Measurements from ENCODE around the gene PDSS2.
"Not testable (repeated sequence)": the region's sequence is repeated elsewhere in the genome, so short reads cannot be mapped to it uniquely, and the experiment has no call there.

Gene PDSS2

GRCh38 chr6:107209406-107210305 is 249.7 kb downstream of the PDSS2 start:
- no peak for DNase-seq

GRCh38 chr6:107207251-107207873 is 252.0 kb downstream of the PDSS2 start:
- no peak for DNase-seq

DNA sequence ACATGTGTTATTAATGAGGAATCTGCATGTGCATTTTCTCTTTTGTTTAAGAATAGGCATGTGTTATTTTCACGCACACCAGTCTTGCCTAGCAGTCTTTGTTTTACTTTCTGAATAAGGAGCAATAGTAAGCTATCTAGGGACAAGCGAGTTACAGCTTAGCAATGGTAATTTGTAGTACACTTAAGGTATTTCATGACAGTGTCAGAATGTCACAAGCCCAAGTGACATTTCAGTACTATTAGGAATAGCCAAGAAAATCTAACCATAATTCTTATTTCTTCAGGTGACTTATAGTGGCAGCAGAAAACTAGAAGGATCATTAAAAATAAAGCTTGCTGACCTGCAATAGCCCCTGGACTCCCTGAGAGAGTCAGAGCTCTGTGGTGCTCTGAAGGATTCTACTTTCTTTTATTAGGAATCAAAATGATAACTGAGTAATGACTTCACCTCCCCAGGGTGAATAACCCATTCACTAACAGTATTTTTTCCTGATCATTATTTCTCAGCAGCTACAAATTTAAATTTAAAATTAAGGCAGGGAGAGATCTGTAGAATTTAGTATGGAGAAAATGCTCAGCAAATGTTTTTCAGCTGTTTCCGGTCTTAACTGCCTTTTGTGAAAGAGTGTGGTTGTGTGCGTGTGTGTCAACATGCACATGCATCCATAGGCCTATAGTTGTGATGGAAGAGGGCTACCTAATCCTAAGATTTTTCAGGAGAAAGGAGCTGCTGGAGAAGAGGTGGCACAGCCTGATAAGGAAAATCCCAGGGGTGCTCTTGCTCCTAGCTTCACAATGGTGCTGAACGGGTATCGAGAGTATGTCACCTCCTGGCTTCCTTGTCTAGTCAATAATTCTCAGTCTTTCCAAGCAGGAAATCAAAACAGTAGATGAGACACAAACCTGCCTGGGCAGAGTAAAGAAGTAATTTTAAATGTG is 254.0 kb downstream of the PDSS2 start:
- DNase-seq: no peak

DNA sequence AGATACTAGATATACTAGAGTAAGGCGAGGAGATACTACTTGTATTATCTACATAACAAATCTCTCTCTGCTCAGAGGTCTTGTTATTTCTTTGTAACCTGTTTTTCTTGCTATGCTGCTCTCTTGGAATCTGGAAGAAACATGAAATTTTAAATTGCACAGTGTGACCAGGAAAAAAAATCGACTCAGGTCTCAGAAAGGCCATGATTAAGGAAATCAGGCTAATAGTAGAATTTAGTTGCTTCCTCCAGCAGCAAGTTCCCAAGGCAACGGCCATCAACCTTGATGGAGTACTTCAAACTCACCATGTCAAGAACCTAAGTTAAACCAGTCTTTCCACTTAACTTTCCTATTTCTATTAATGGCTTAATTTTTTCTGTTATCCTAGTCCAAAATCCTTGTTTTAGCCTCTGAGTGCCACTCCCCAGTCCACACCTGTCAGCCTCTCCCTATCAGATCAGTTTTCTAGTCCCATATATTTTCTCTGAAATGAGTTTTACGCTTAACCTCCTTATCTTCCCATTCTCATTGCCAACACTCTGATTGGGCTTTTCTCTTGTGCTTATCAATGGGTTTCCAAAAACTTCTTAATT is 256.4 kb downstream of the PDSS2 start:
- DNase-seq: no peak

DNA sequence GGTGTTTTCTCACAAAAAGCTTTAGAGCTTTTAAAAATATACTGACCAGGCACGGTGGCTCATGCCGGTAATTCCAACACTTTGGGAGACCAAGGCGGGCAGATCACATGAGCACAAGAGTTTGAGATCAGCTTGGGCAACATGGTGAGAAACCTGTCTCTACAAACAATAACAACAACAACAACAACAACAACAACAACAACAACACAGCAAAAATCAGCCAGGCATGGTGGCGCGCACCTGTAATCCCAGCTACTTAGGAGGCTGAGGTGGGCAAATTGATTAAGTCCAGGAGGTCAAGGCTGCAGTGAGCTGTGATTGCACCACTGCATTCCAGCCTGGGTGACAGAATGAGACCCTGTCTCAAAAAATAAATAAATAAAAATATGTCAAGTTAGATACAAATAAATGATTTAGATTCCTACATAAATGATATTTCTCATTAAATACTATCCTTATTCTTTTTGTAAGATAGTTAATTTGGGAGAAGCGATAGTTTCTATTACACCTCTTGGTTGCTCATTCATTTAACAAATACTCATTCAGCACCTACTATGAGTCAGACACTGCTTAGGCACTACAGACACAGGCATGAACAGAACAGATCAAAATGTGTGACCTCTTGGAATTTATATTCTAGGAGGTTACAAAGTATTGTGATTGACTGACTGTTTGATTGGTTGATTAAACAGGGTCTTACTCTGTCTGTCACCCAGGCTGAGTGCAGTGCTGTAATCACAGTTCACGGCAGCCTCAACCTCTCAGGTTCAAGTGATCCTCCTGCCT is 260.5 kb downstream of the PDSS2 start:
- no peak for DNase-seq

DNA sequence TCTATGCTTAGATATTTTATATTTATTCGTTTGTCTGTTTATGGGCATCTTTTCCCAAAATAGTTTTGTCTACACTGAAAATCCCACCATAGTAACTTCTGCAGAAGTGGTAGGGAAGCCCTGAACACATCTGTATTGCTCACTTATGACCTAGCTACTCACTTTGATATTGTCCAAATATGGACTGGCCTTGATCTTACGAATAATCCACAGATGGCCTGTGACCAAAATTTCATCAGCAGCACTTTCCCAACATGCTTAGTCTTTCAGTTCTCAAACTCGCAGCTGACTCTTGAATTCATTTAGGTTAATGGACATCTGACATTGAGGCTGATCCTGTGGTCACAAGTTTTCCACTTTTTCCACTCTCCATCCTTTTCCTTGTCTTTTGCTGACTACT is 263.2 kb downstream of the PDSS2 start:
- DNase-seq: no peak

GRCh38 chr6:107194723-107195122 is 264.6 kb downstream of the PDSS2 start:
- not testable (repeated sequence) for DNase-seq

DNA sequence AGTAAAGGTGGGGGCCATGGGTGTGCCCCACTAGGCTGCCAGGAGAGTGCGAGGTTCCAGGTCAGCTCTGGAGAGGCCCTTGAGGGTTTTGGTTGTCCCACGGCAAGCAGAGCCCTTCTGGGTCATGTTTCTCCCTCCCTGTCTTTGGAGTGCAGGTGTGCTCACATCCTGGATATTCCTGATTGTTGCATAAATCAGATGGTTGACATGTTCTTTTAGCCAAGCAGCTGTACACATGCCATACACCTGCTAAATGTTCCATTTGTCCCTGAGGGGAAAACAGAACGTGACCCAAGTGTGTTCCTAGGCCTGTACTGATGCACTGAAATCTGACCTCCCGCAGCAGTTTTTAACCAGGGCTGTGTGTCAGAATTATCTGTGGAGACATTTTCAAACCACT is 266.5 kb downstream of the PDSS2 start:
- DNase-seq: no peak

- DNase-seq: no peak
Observed at GRCh38 chr6:107187630-107188029, 271.7 kb downstream of the PDSS2 start.

DNA sequence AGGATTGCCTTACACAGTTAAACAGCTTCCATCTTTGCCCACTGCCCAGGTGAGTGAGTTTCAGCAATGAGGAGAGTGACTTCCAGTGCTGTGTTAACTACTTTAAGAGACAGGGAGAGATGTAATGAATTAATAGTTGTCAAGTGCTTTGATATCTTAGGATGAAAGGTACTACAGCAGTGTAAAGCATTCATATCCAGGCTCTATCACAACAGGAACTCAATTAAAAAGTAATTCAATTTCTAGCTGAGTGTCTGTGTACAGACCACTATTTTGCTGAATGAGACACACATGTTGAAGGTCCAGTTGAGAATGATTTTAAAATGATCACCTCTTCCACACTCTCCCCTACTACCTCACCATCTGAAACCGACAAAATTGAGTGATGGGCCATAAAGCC is 273.3 kb downstream of the PDSS2 start:
- DNase-seq: no peak

DNA sequence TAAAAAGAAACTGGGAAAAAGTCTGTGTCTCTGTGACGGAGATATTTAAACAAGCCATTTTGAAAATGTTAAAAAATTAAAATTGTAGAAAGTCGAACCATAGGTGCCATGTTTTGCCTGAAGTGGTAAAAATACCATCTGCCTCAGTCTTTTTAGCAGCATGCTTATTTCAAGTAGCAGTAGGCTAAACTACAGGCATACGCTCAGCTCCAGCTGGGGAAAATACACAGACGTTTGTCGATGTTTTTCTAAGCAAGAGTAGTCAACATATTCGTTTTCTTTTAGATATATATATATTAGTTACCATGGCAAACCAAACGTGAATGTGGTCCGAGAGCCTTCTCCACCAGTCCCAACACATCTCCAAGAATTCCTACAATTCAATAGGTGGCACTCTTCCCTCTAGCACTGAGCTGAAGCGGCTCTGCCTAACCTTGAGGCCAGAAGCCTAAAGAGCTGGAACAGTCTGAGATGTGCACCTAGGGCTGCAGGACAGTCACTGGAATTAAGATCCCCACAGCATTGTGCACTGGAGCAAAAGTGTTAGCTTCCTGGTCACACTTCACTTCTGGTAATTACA is 273.9 kb downstream of the PDSS2 start:
- no peak for DNase-seq

GRCh38 chr6:107184435-107184834 is 274.9 kb downstream of the PDSS2 start:
- DNase-seq: no peak

GRCh38 chr6:107180099-107180498 is 279.3 kb downstream of the PDSS2 start:
- DNase-seq: no peak

- no peak for DNase-seq
Observed at GRCh38 chr6:107179004-107179403, 280.4 kb downstream of the PDSS2 start.

GRCh38 chr6:107173779-107174178 is 285.6 kb downstream of the PDSS2 start:
- no peak for DNase-seq

- DNase-seq: no peak
Observed at GRCh38 chr6:107171513-107171912, 287.9 kb downstream of the PDSS2 start.

DNA sequence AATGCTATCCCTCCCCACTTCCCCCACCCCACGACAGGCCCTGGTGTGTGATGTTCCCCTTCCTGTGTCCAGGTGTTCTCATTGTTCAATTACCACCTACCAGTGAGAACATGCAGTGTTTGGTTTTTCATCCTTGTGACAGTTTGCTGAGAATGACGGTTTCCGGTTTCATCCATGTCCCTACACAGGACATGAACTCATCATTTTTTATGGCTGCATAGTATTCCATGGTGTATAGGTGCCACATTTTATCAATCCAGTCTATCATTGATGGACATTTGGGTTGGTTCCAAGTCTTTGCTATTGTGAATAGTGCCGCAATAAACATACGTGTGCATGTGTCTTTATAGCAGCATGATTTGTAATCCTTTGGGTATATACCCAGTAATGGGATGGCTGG is 295.1 kb downstream of the PDSS2 start:
- DNase-seq: not testable (repeated sequence)

- no peak for DNase-seq
Observed at GRCh38 chr6:107161521-107161920, 297.8 kb downstream of the PDSS2 start.

DNA sequence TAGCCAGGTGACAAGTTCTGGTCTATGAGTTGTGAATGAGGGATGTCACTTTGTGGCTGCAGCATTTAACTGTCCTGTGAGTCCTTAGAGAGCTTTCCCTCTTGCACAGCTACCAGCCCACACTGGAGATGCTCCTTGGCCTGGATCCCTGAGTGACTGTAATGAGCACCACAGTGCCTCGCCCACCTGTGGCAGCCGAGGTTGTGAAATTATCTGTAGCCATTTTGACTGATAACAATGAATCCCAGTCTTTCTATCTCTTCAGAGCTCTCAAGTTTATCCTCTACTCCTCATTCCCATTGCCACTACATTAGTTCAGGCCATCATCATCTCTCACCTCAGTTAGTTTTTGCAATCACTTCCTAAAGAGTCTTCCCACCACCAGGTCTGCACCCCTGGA is 302.7 kb downstream of the PDSS2 start:
- DNase-seq: no peak

DNA sequence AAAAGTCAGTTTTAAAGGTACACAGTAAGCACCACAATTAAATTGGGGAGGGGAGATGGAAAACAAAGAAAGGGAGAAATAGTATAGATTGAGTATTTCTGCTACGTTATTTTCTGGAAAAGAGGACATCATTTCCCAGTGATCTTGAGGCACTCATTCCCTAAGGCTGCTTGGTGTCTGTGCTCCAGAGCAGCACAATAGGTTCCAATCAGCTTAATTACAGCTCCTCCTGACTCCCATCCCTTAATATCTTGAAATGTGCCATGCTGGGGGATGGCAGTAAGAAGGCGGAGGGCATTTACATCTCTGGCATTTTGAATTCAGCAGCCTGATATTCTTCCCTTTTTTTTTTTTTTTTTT is 304.6 kb downstream of the PDSS2 start:
- no peak for DNase-seq

DNA sequence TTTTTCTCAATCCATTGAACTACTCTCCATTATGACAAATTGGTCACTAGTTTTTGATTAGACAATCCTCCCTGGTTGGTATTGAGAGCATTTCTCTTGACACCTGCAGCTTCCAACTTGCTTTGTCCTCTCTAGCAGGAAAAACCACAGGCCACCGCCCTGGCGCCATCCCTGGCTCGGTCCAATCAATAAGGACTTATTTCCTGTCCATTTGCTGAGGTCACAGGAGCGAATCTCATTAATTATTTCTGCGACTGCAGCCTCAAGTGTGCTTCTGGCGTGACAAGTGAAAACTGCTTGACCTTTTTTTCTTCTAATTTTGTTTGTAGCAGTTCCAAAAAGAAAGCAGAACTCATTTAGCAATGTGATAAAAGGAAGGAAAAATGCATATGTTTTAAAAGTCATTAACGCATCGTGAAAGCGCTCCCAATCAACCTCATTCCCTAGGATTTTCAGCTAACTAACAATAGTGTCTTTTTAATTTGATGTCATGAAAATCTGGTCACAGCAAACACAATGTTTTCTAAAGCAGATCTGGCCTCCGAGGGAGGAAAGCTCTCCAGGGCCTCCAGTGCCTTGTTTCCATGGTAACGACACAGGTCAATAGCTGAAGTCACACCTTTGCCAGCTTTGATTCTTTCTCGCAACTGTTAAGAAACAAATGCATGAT is 305.1 kb downstream of the PDSS2 start:
- no peak for DNase-seq
